ENCODE data around the gene YARS2. TPM values are rescaled to one million over a fixed set of nuclear protein-coding genes. Genes with fewer than 3 reads are reported as not detected.

The YARS2 gene
- total and polyA plus RNA-seq, 10 donors: 13.2 to 23.5 (median 15.1) TPM

- H3K4me3 ChIP-seq: no peak overlapping the region
- DNase-seq: no peak
- H3K36me3 ChIP-seq: peaks cover 0 to 85% (median 46%) of the 10 kb centered on the region in 6 donors
- TF ChIP-seq CTCF (IDR thresholded peaks at IDR 0.05 in 8 of 11, conservative IDR thresholded peaks at IDR 0.05 in 3 of 11): no peak
- TF ChIP-seq POLR2A (IDR thresholded peaks at IDR 0.05): no peak
- no peak for TF ChIP-seq POLR2AphosphoS5 (IDR thresholded peaks at IDR 0.05)
- intact Hi-C loops (cut with DNase I; ENCODE audit: low total_unique reads): no loop called here
- 90 to 94% (median 94%) methylated on average over 4 of the region's 4 CpGs for WGBS, 5 donors
- no peaks in the 10 kb centered on the region for H3K9me3 ChIP-seq
- H3K27me3 ChIP-seq (replicated peaks in 1 of 7): no peaks in the 10 kb centered on the region
- no peaks in the 10 kb centered on the region for H3K4me1 ChIP-seq
- H3K27ac ChIP-seq: no peak overlapping the region
These were observed 40.9 kb downstream of the YARS2 start for GRCh38 chr12:32714772-32715171.

- intact Hi-C loops (cut with DNase I; ENCODE audit: low total_unique reads): no loop called here
- Histone ChIP-seq H3K27me3 (replicated peaks in 1 of 7) (no peaks in the 10 kb centered on the region), H3K27ac (no peak overlapping the region), H3K36me3 (peaks cover 0 to 83% (median 33%) of the 10 kb centered on the region in 6 donors), H3K4me3 (no peak overlapping the region), H3K4me1 (no peaks in the 10 kb centered on the region), H3K9me3 (no peaks in the 10 kb centered on the region)
- no peak for DNase-seq
- 93 to 99% (median 95%) methylated on average over 2 of the region's 2 CpGs for WGBS, 5 donors
- no peak for TF ChIP-seq CTCF (IDR thresholded peaks at IDR 0.05 in 8 of 11, conservative IDR thresholded peaks at IDR 0.05 in 3 of 11)
- TF ChIP-seq POLR2A (IDR thresholded peaks at IDR 0.05): no peak
- no peak for TF ChIP-seq POLR2AphosphoS5 (IDR thresholded peaks at IDR 0.05)
These were observed 46.8 kb downstream of the YARS2 start for GRCh38 chr12:32708926-32709325.

- H3K4me1 ChIP-seq: no peaks in the 10 kb centered on the region
- DNase-seq: no peak
- H3K27ac ChIP-seq: no peak overlapping the region
- no peak overlapping the region for H3K4me3 ChIP-seq
- H3K36me3 ChIP-seq: peaks cover 0 to 81% (median 19%) of the 10 kb centered on the region in 6 donors
- 92 to 96% (median 94%) methylated on average over 2 of the region's 2 CpGs for WGBS, 5 donors
- TF ChIP-seq POLR2AphosphoS5 (IDR thresholded peaks at IDR 0.05) (no peak), POLR2A (IDR thresholded peaks at IDR 0.05) (no peak), CTCF (IDR thresholded peaks at IDR 0.05 in 8 of 11, conservative IDR thresholded peaks at IDR 0.05 in 3 of 11) (no peak)
- intact Hi-C loops (cut with DNase I; ENCODE audit: low total_unique reads): no loop called here
- H3K9me3 ChIP-seq: no peaks in the 10 kb centered on the region
- H3K27me3 ChIP-seq (replicated peaks in 1 of 7): no peaks in the 10 kb centered on the region
These were observed 49.2 kb downstream of the YARS2 start for GRCh38 chr12:32706335-32707024.

GRCh38 chr12:32705783-32706182 lies 49.9 kb downstream of the YARS2 start:
- Histone ChIP-seq H3K36me3 (peaks cover 0 to 80% (median 15%) of the 10 kb centered on the region in 6 donors), H3K9me3 (no peaks in the 10 kb centered on the region), H3K27ac (no peak overlapping the region), H3K4me1 (no peaks in the 10 kb centered on the region), H3K27me3 (replicated peaks in 1 of 7) (no peaks in the 10 kb centered on the region), H3K4me3 (no peak overlapping the region)
- TF ChIP-seq POLR2A (IDR thresholded peaks at IDR 0.05): no peak
- no peak for TF ChIP-seq CTCF (IDR thresholded peaks at IDR 0.05 in 8 of 11, conservative IDR thresholded peaks at IDR 0.05 in 3 of 11)
- no peak for TF ChIP-seq POLR2AphosphoS5 (IDR thresholded peaks at IDR 0.05)
- no peak for DNase-seq
- intact Hi-C loops (cut with DNase I; ENCODE audit: low total_unique reads): no loop called here

Data from spleen (tissue), 11 donors.